SU-DHL-6 (cell line): ENCODE results near the gene PHLDA2.

Source experiments
- CTCF ChIP-seq: fragments of 200-600 bp; sonication (generic); IDR thresholded peaks from one replicate; pipeline ENCODE4 v1.5.1; 2017; ENCODE audit warnings: antibody characterized with exemption, mild to moderate bottlenecking, low read length, moderate library complexity; ENCODE audit not compliant: insufficient read depth, poor library complexity, severe bottlenecking
- EZH2phosphoT487 ChIP-seq: fragments of 200-600 bp; sonication (generic), shearing (Covaris generic); conservative IDR thresholded peaks from 2 replicates; pipeline ENCODE4 v1.6.1; 2018; ENCODE audit warnings: mild to moderate bottlenecking, antibody characterized with exemption, low read length, moderate library complexity, mixed read lengths

DNA sequence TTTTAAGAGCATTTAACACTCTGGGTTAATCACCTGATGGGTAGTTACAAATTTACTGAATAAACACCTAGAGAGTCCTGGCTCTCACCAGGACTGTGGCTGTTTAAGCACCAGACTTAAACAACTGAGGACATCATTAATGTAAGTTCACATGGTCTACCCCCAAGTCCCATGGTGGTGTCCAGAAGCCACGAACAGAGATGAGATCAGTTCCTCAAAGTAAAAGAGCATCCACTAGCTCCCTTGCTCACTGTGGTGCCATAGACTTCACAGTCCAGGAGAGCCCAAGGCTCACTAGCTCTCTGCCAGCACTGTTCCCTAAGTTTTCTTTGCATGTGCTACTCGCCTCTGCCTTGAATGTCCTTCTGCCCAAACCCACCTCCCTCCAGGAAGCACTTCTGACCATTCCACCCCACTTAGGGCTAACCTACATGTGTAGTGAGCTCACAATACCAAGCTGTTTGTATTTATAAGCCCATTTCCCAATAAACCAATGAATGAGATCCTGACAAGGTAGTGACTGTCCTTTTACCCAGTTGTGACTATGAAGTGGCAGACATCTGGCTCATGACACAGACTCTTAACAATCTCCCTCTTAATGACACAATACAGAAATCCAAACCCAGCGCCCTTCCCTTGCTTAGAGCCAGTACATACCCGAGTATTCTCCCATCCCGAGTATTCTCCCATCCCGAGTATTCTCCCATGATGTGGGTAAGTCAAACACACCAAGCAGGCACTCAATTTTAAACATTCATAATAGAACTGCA lies 47.3 kb upstream of the PHLDA2 start:
- TF ChIP-seq CTCF (no peak), EZH2phosphoT487 (no peak)
